DOHH2 (cell line): ENCODE results near the gene CD200.
"Not testable (repeated sequence)": the region's sequence is repeated elsewhere in the genome, so short reads cannot be mapped to it uniquely, and the experiment has no call there.

Source experiments
- H3F3A ChIP-seq: fragments of 200-600 bp; sonication (generic), shearing (Covaris generic); 2 replicates; pipeline ENCODE4 v1.6.0; 2016; ENCODE audit warnings: antibody characterized with exemption, mild to moderate bottlenecking; ENCODE audit not compliant: control insufficient read depth, insufficient read depth
- H3K27ac ChIP-seq: fragments of 200-600 bp; sonication (generic); 2 replicates; pipeline ENCODE4 v1.5.1; 2014; ENCODE audit warnings: low read depth, mild to moderate bottlenecking, low read length, moderate library complexity
- H3K27me3 ChIP-seq: fragments of 200-600 bp; sonication (generic); 2 replicates; pipeline ENCODE4 v1.6.1; 2014; ENCODE audit warnings: mild to moderate bottlenecking, low read length, mixed read lengths; ENCODE audit not compliant: control insufficient read depth
- H3K36me3 ChIP-seq: fragments of 200-600 bp; sonication (generic); 2 replicates; pipeline ENCODE4 v1.6.1; 2014; ENCODE audit warnings: mild to moderate bottlenecking, low read length, moderate library complexity, mixed read lengths; ENCODE audit not compliant: control insufficient read depth
- H3K4me1 ChIP-seq: fragments of 200-600 bp; sonication (generic); 2 replicates; pipeline ENCODE4 v1.6.1; 2014; ENCODE audit warnings: mild to moderate bottlenecking, low read length, mixed read lengths; ENCODE audit not compliant: control insufficient read depth
- H3K4me2 ChIP-seq: fragments of 200-600 bp; sonication (generic); 2 replicates; pipeline ENCODE4 v1.6.0; 2014; ENCODE audit warnings: mild to moderate bottlenecking, low read length, moderate library complexity
- H3K4me3 ChIP-seq: fragments of 200-600 bp; sonication (generic); 2 replicates; pipeline ENCODE4 v1.5.1; 2014; ENCODE audit warnings: mild to moderate bottlenecking, low read length, mixed read lengths
- H3K79me2 ChIP-seq: fragments of 200-600 bp; sonication (generic); 2 replicates; pipeline ENCODE4 v1.6.1; 2014; ENCODE audit warnings: mild to moderate bottlenecking, low read length, mixed read lengths; ENCODE audit not compliant: control insufficient read depth
- H3K9me2 ChIP-seq: fragments of 200-600 bp; sonication (generic); replicated peaks from 2 replicates; pipeline ENCODE4 v1.6.1; 2014; ENCODE audit warnings: mild to moderate bottlenecking, low read length, mixed read lengths; ENCODE audit not compliant: control insufficient read depth
- H3K9me3 ChIP-seq: fragments of 200-600 bp; sonication (generic); 2 replicates; pipeline ENCODE4 v1.6.1; 2014; ENCODE audit warnings: antibody characterized with exemption, low read length, mixed read lengths; ENCODE audit not compliant: control insufficient read depth, insufficient read depth
- H4K20me1 ChIP-seq: fragments of 200-600 bp; sonication (generic); 2 replicates; pipeline ENCODE4 v1.6.0; 2014; ENCODE audit warnings: low read depth, mild to moderate bottlenecking, antibody characterized with exemption, low read length, moderate library complexity; ENCODE audit not compliant: control insufficient read depth, insufficient read depth
- EZH2phosphoT487 ChIP-seq: fragments of 200-600 bp; sonication (generic); IDR thresholded peaks from 2 replicates; pipeline ENCODE4 v1.6.1; 2017; ENCODE audit warnings: borderline replicate concordance, mild to moderate bottlenecking, antibody characterized with exemption, low read length, moderate library complexity, mixed read lengths
- TF ChIP-seq, protein P1 (sequence below): fragments of 200-600 bp; sonication (generic); IDR thresholded peaks from one replicate; pipeline ENCODE4 v1.5.1; 2014; ENCODE audit warnings: antibody characterized with exemption, mild to moderate bottlenecking, low read depth, low read length; ENCODE audit not compliant: poor library complexity, severe bottlenecking

Gene CD200

DNA sequence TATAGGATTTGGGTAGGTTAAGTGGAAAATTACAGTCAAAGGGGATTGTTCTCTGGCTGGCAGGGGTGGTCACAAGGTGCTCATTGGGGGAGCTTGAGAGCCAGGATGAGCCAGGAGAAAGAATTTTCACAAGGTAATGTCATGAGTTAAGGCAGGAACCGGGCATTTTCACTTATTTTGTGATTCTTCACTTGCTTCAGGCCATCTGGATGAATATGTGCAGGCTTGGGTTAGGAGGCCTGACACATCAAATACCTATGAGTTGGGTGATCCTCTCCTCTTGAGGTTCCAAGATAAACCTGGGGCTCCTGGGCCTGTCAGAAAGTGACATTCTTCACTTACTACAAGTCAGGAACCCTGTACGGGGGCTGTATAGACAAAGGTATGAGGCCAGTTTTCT is 68.7 kb downstream of the CD200 start:
- no peaks in the 10 kb centered on the region for H4K20me1 ChIP-seq
- TF ChIP-seq, protein P1, sequence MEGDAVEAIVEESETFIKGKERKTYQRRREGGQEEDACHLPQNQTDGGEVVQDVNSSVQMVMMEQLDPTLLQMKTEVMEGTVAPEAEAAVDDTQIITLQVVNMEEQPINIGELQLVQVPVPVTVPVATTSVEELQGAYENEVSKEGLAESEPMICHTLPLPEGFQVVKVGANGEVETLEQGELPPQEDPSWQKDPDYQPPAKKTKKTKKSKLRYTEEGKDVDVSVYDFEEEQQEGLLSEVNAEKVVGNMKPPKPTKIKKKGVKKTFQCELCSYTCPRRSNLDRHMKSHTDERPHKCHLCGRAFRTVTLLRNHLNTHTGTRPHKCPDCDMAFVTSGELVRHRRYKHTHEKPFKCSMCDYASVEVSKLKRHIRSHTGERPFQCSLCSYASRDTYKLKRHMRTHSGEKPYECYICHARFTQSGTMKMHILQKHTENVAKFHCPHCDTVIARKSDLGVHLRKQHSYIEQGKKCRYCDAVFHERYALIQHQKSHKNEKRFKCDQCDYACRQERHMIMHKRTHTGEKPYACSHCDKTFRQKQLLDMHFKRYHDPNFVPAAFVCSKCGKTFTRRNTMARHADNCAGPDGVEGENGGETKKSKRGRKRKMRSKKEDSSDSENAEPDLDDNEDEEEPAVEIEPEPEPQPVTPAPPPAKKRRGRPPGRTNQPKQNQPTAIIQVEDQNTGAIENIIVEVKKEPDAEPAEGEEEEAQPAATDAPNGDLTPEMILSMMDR = no peak
- no peak for TF ChIP-seq EZH2phosphoT487

DNA sequence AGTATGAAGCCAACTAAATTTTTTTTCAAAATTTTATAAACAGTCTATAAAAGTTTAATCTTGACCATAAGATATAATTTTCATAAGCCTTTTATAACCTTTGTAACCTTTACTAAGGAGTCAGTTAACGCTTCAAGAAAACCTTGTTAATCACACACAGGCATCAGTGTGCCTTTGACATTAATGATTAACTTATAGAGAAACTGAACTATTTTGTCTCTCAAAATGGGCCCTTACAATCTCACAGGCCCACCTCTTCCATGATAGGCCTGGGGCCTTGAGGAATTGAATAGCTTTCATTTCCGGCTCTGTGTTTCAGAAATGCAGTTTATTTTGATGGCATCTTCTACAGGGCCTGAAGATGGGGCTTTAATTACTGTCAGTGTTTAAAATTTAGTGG is 70.1 kb downstream of the CD200 start:
- Histone ChIP-seq H4K20me1 (no peaks in the 10 kb centered on the region), H3F3A (no peaks in the 10 kb centered on the region), H3K27me3 (no peaks in the 10 kb centered on the region), H3K9me3 (no peaks in the 10 kb centered on the region), H3K9me2 (no peaks in the 10 kb centered on the region), H3K4me3 (no peak overlapping the region), H3K4me1 (peaks cover 4% of the 10 kb centered on the region), H3K36me3 (no peaks in the 10 kb centered on the region), H3K4me2 (no peak overlapping the region), H3K79me2 (no peaks in the 10 kb centered on the region), H3K27ac (no peak overlapping the region)
- TF ChIP-seq EZH2phosphoT487 = no peak
- TF ChIP-seq, protein P1 = no peak

More for the DNA sequence above, 68.7 kb downstream of the CD200 start:
- H3K79me2 ChIP-seq = no peaks in the 10 kb centered on the region
- no peaks in the 10 kb centered on the region for H3K36me3 ChIP-seq
- H3F3A ChIP-seq = no peaks in the 10 kb centered on the region
- H3K9me2 ChIP-seq = no peaks in the 10 kb centered on the region
- no peak overlapping the region for H3K4me2 ChIP-seq
- H3K4me1 ChIP-seq = no peaks in the 10 kb centered on the region
- H3K27me3 ChIP-seq = no peaks in the 10 kb centered on the region
- H3K9me3 ChIP-seq = no peaks in the 10 kb centered on the region
- H3K4me3 ChIP-seq = no peak overlapping the region
- H3K27ac ChIP-seq = no peak overlapping the region

DNA sequence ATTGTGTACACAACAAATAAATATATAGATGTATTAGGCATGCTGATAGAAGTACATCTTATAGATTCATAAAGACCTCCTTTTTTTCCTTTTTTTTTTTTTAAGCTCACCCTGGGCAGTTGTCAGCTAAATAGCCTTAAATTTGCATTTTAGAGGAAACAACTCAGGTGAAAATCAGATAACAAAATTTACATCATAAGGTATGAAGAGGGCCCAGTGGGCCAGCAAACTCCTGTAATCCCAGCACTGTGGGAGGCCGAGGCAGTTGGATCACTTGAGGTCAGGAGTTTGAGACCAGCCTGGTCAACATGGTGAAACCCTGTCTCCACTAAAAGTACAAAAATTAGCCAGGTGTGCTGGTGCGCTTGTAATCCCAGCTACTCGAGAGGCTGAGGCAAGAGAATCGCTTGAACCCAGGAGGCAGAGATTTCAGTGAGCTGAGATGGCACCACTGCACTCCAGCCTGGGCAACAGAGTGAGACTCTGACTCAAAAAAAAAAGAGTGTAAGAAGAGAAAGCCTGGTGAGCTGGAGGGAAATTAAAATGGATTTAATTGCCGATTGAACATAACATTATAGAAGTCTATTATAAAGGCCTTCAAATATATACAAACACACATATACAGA is 72.1 kb downstream of the CD200 start:
- H3K9me3 ChIP-seq, H3K4me3 ChIP-seq, H4K20me1 ChIP-seq, H3K9me2 ChIP-seq, H3K27me3 ChIP-seq, H3K27ac ChIP-seq, H3K4me1 ChIP-seq, H3K4me2 ChIP-seq, H3K79me2 ChIP-seq, H3F3A ChIP-seq, H3K36me3 ChIP-seq: not testable (repeated sequence)

DNA sequence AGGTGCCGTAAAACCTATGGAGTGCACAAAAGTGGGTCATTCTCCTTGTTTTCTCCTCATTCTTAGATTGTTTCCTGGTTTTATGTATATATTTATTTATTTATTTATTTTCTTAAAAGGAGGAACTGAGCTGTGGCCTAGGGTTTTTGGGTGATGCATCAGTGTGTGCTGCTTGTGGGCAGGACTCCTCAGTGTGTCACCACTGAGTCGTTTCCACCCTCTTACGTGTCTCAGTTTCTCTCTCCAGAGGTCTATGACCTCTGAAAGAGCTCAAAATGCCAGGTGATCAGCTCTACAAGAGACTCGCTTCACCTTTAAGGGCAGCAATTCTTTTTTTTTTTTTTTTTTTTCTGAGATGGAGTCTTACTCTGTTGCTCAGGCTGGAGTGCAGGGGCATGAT is 72.9 kb downstream of the CD200 start:
- no peak overlapping the region for H3K4me3 ChIP-seq
- TF ChIP-seq EZH2phosphoT487 = no peak
- TF ChIP-seq, protein P1 = no peak
- no peak overlapping the region for H3K4me2 ChIP-seq
- H3K36me3 ChIP-seq = no peaks in the 10 kb centered on the region
- H3K9me3 ChIP-seq = no peaks in the 10 kb centered on the region
- H3K27me3 ChIP-seq = no peaks in the 10 kb centered on the region
- H4K20me1 ChIP-seq = no peaks in the 10 kb centered on the region
- H3F3A ChIP-seq = no peaks in the 10 kb centered on the region
- no peaks in the 10 kb centered on the region for H3K9me2 ChIP-seq
- no peaks in the 10 kb centered on the region for H3K79me2 ChIP-seq
- H3K27ac ChIP-seq = no peak overlapping the region
- peaks cover 4% of the 10 kb centered on the region for H3K4me1 ChIP-seq
